IMR-90 (cell line): ENCODE measurements around the gene MPG. TPM values are rescaled to one million over a fixed set of nuclear protein-coding genes. Genes with fewer than 3 reads are reported as not detected.

ENCODE experiments used
- MAZ ChIP-seq: IDR thresholded peaks from 2 replicates; pipeline ENCODE4 v1.6.1; 2012; ENCODE audit warnings: low read depth, mild to moderate bottlenecking, low read length, improper control_type of control experiment, moderate library complexity, borderline replicate concordance
- NFE2L2 ChIP-seq: fragments of 150-350 bp; IDR thresholded peaks from 2 replicates; pipeline ENCODE4 v1.6.1; 2016; ENCODE audit warnings: low read depth, mild to moderate bottlenecking, low read length
- SMC3 ChIP-seq: fragments of 150-350 bp; IDR thresholded peaks from 2 replicates; pipeline ENCODE4 v1.6.1; 2016; ENCODE audit warnings: low read depth, mild to moderate bottlenecking, antibody characterized with exemption, low read length, moderate library complexity
- polyA plus RNA-seq, 3 experiments: library from polyadenylated mRNA; depleted of rRNA; stranded (reverse); fragments of >200 nt; gene quantifications; 2 replicates each; pipeline ENCODE4 v1.2.3, GENCODE V29; 2012; ENCODE audit warnings: low replicate concordance in 1 of 3
- total RNA-seq: library from RNA; depleted of rRNA; stranded (reverse); fragments of >200 nt; gene quantifications from 2 replicates; pipeline ENCODE4 v1.2.3, GENCODE V29; 2012
- TF ChIP-seq, protein P1 (sequence below): conservative IDR thresholded peaks from 2 replicates; pipeline ENCODE4 v1.5.1; 2012; ENCODE audit warnings: mild to moderate bottlenecking, low read depth, low read length, improper control_type of control experiment

The MPG gene
- total and polyA plus RNA-seq, 2 of the 4 experiments (the other 2 are of a cell fraction), result 66.7 to 135 TPM

DNA sequence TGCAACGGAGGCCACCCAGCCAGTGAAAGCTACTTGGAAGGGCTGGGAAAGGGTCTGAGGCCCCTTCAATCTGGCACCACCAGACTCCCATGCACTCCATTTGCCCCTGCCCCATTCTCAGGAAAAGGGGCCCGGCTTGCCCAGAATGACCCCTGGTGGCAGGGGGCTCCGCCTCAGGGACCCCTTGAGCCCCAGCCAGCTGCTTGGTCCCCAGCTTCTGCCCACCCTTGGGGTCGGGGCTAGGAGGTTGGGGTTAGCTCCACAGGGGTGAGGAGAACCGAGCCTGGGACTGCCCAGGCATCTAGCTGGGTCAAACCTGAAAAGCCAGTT, 6.8 kb upstream of the MPG start (continued):
- TF ChIP-seq, protein P1, sequence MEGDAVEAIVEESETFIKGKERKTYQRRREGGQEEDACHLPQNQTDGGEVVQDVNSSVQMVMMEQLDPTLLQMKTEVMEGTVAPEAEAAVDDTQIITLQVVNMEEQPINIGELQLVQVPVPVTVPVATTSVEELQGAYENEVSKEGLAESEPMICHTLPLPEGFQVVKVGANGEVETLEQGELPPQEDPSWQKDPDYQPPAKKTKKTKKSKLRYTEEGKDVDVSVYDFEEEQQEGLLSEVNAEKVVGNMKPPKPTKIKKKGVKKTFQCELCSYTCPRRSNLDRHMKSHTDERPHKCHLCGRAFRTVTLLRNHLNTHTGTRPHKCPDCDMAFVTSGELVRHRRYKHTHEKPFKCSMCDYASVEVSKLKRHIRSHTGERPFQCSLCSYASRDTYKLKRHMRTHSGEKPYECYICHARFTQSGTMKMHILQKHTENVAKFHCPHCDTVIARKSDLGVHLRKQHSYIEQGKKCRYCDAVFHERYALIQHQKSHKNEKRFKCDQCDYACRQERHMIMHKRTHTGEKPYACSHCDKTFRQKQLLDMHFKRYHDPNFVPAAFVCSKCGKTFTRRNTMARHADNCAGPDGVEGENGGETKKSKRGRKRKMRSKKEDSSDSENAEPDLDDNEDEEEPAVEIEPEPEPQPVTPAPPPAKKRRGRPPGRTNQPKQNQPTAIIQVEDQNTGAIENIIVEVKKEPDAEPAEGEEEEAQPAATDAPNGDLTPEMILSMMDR, result no peak
- no peak for TF ChIP-seq NFE2L2
- no peak for TF ChIP-seq MAZ
- TF ChIP-seq SMC3, result no peak
